HEK293 (cell line): Measurements from ENCODE around the gene FXYD5.

Source experiments
- CTCF ChIA-PET: fragments of 350-600 bp; formaldehyde crosslinking; extraction: SDS; loops from one replicate; lab custom pipeline; 2021; ENCODE audit warnings: antibody characterized with exemption; lab: Yijun Ruan, JAX
- POLR2A ChIA-PET: fragments of 300-600 bp; formaldehyde crosslinking; extraction: SDS; loops from one replicate; lab custom pipeline; 2020; ENCODE audit warnings: antibody characterized with exemption, inconsistent platforms; lab: Yijun Ruan, JAX
- H3K27ac ChIP-seq: fragments of 200-500 bp; sonication (Bioruptor generic); 2 replicates; pipeline ENCODE4 v1.5.1; 2014; ENCODE audit warnings: low read depth, low read length, control low read depth, inconsistent platforms; ENCODE audit errors: extremely low read depth
- H3K36me3 ChIP-seq, 2 experiments: fragments of 200-500 bp in 1 of 2; sonication (Bioruptor generic) in 1 of 2; 1 replicate in 1 of 2; 2 replicates in 1 of 2; pipeline ENCODE4 v1.5.1; 2014 to 2017; ENCODE audit warnings: inconsistent platforms in 2 of 2, low read length in 2 of 2; ENCODE audit not compliant: control insufficient read depth in 2 of 2, insufficient read depth in 1 of 2
- H3K4me1 ChIP-seq: fragments of 200-500 bp; sonication (Bioruptor generic); 2 replicates; pipeline ENCODE4 v1.5.1; 2014; ENCODE audit warnings: mild to moderate bottlenecking, low read length, inconsistent platforms; ENCODE audit not compliant: control insufficient read depth, insufficient read depth
- H3K4me3 ChIP-seq: 2 replicates; pipeline ENCODE4 v1.5.1; 2011; ENCODE audit warnings: low read depth, mild to moderate bottlenecking, control low read depth, low read length, moderate library complexity
- H3K9me3 ChIP-seq: fragments of 200-500 bp; sonication (Bioruptor generic); 2 replicates; pipeline ENCODE4 v1.5.1; 2014; ENCODE audit warnings: low read depth, low read length, inconsistent platforms; ENCODE audit not compliant: control insufficient read depth, insufficient read depth
- CTCF ChIP-seq: fragments of 450-650 bp; formaldehyde crosslinking; IDR thresholded peaks from 2 replicates; pipeline ENCODE4 v1.5.1; 2016; ENCODE audit warnings: missing biosample characterization, missing genetic modification characterization
- GLIS2 ChIP-seq: fragments of 450-650 bp; formaldehyde crosslinking; IDR thresholded peaks from 2 replicates; pipeline ENCODE4 v1.5.1; 2016; ENCODE audit warnings: missing biosample characterization, missing genetic modification characterization
- KLF1 ChIP-seq: fragments of 450-650 bp; formaldehyde crosslinking; IDR thresholded peaks from 2 replicates; pipeline ENCODE4 v1.5.1; 2016; ENCODE audit warnings: missing biosample characterization, missing genetic modification characterization
- KLF9 ChIP-seq: fragments of 450-650 bp; formaldehyde crosslinking; IDR thresholded peaks from 2 replicates; pipeline ENCODE4 v1.5.1; 2016; ENCODE audit warnings: missing biosample characterization, missing genetic modification characterization, low read depth
- PBX3 ChIP-seq: sonication (generic); formaldehyde crosslinking; IDR thresholded peaks from 2 replicates; pipeline ENCODE4 v1.8.1; 2022; ENCODE audit warnings: mild to moderate bottlenecking, moderate library complexity, missing genetic modification reagents
- ZBTB20 ChIP-seq: fragments of 450-650 bp; formaldehyde crosslinking; IDR thresholded peaks from 2 replicates; pipeline ENCODE4 v1.5.1; 2016; ENCODE audit warnings: missing biosample characterization, missing genetic modification characterization
- ZBTB21 ChIP-seq: fragments of 450-650 bp; formaldehyde crosslinking; IDR thresholded peaks from 2 replicates; pipeline ENCODE4 v1.5.1; 2017; ENCODE audit warnings: missing biosample characterization, missing genetic modification characterization
- ZBTB48 ChIP-seq: fragments of 450-650 bp; formaldehyde crosslinking; IDR thresholded peaks from 2 replicates; pipeline ENCODE4 v1.5.1; 2016; ENCODE audit warnings: missing biosample characterization, missing genetic modification characterization
- ZNF10 ChIP-seq: fragments of 450-650 bp; formaldehyde crosslinking; IDR thresholded peaks from 2 replicates; pipeline ENCODE4 v1.5.1; 2017; ENCODE audit warnings: missing biosample characterization, missing genetic modification characterization
- ZNF133 ChIP-seq: fragments of 450-650 bp; formaldehyde crosslinking; IDR thresholded peaks from 2 replicates; pipeline ENCODE4 v1.5.1; 2016; ENCODE audit warnings: missing biosample characterization, missing genetic modification characterization
- ZNF155 ChIP-seq: fragments of 450-650 bp; formaldehyde crosslinking; IDR thresholded peaks from 2 replicates; pipeline ENCODE4 v1.5.1; 2016; ENCODE audit warnings: missing biosample characterization, missing genetic modification characterization
- ZNF223 ChIP-seq: fragments of 450-650 bp; formaldehyde crosslinking; IDR thresholded peaks from 2 replicates; pipeline ENCODE4 v1.5.1; 2016; ENCODE audit warnings: missing biosample characterization, missing genetic modification characterization
- ZNF341 ChIP-seq: fragments of 450-650 bp; formaldehyde crosslinking; IDR thresholded peaks from 2 replicates; pipeline ENCODE4; 2016; ENCODE audit warnings: low read depth, missing biosample characterization, missing genetic modification characterization
- ZNF394 ChIP-seq: fragments of 450-650 bp; formaldehyde crosslinking; IDR thresholded peaks from 2 replicates; pipeline ENCODE4 v1.5.1; 2016; ENCODE audit warnings: missing biosample characterization, missing genetic modification characterization, mild to moderate bottlenecking, moderate library complexity, borderline replicate concordance
- ZNF621 ChIP-seq: fragments of 450-650 bp; formaldehyde crosslinking; IDR thresholded peaks from 2 replicates; pipeline ENCODE4 v1.5.1; 2017; ENCODE audit warnings: missing biosample characterization, missing genetic modification characterization
- ZNF707 ChIP-seq: fragments of 450-650 bp; formaldehyde crosslinking; IDR thresholded peaks from 2 replicates; pipeline ENCODE4 v1.5.1; 2016; ENCODE audit warnings: missing biosample characterization, missing genetic modification characterization
- ZNF777 ChIP-seq: fragments of 450-650 bp; formaldehyde crosslinking; IDR thresholded peaks from 2 replicates; pipeline ENCODE4 v1.5.1; 2017; ENCODE audit warnings: missing biosample characterization, missing genetic modification characterization, borderline replicate concordance
- ZNF792 ChIP-seq: fragments of 450-650 bp; formaldehyde crosslinking; IDR thresholded peaks from 2 replicates; pipeline ENCODE4 v1.5.1; 2016; ENCODE audit warnings: missing biosample characterization, missing genetic modification characterization
- ZSCAN4 ChIP-seq: fragments of 450-650 bp; formaldehyde crosslinking; IDR thresholded peaks from 2 replicates; pipeline ENCODE4 v1.5.1; 2017; ENCODE audit warnings: missing biosample characterization, missing genetic modification characterization
- TF ChIP-seq, protein P1 (sequence below): fragments of 450-650 bp; formaldehyde crosslinking; IDR thresholded peaks from 2 replicates; pipeline ENCODE4 v1.5.1; 2016; ENCODE audit warnings: missing biosample characterization, missing genetic modification characterization
- TF ChIP-seq, protein P2 (sequence below): fragments of 450-650 bp; formaldehyde crosslinking; IDR thresholded peaks from 2 replicates; pipeline ENCODE4 v1.5.1; 2016; ENCODE audit warnings: missing biosample characterization, missing genetic modification characterization

The FXYD5 gene

GRCh38 chr19:35142606-35143230 is 11.8 kb upstream of the FXYD5 start (continued):
- peak; percentile 41; the same call in 1 of the 2 replicates for TF ChIP-seq KLF9
- no peak for TF ChIP-seq ZNF777 (tag by site-specific recombination)
- no peak for TF ChIP-seq ZNF223 (tag by site-specific recombination)
- peak; percentile 89 for TF ChIP-seq KLF1
- TF ChIP-seq ZNF707 (tag by site-specific recombination) = no peak
- peak; percentile 100 for TF ChIP-seq ZNF341 (tag by site-specific recombination)
- no peak for TF ChIP-seq ZNF792 (tag by site-specific recombination)
- TF ChIP-seq ZBTB20 = peak; percentile 21; the same call in 1 of the 2 replicates
- TF ChIP-seq, protein P1, sequence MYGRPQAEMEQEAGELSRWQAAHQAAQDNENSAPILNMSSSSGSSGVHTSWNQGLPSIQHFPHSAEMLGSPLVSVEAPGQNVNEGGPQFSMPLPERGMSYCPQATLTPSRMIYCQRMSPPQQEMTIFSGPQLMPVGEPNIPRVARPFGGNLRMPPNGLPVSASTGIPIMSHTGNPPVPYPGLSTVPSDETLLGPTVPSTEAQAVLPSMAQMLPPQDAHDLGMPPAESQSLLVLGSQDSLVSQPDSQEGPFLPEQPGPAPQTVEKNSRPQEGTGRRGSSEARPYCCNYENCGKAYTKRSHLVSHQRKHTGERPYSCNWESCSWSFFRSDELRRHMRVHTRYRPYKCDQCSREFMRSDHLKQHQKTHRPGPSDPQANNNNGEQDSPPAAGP = peak; percentile 75; the same call in 1 of the 2 replicates
- TF ChIP-seq ZBTB48 (tag by site-specific recombination) = peak; percentile 71

DNA sequence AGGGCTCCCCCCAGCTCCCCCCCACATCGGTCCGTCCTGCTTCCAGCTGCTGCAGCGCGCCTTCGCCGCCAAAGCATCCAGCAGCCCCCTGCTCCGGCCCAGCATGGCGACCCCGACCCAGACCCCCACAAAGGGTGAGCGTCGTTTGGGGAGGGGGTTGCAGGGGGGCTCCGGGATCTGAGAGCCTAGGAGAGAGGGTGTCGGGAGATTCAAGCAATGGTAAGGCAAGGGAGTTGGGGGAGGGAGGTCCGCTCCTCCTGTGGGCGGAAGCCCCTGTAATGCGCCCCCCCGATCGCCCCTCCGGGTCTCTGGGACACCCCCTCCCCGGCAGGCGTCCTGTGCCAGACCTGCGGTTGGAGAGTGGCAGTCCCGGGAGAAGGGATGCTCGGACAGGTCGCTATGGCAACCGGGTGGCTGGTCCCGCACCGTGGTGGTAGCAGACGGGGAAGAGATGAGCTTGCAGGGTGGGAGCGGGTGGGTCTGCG is 11.3 kb upstream of the FXYD5 start, which contains the start of gene FXYD7:
Gene FXYD7, plus strand, starts transcription at position 25 of the 485 bp plus-strand sequence. Its CDS starts 79 bp downstream, at position 104.
- H3K27ac ChIP-seq = no peak within 1 kb of the TSS; the same call in 1 of the 2 replicates
- no peaks in the 10 kb centered on the region for H3K9me3 ChIP-seq
- TF ChIP-seq PBX3 = no peak
- no peak for TF ChIP-seq KLF1
- no peak for TF ChIP-seq ZNF133 (tag by site-specific recombination)
- no peak for TF ChIP-seq ZNF155 (tag by site-specific recombination)
- TF ChIP-seq, protein P2, sequence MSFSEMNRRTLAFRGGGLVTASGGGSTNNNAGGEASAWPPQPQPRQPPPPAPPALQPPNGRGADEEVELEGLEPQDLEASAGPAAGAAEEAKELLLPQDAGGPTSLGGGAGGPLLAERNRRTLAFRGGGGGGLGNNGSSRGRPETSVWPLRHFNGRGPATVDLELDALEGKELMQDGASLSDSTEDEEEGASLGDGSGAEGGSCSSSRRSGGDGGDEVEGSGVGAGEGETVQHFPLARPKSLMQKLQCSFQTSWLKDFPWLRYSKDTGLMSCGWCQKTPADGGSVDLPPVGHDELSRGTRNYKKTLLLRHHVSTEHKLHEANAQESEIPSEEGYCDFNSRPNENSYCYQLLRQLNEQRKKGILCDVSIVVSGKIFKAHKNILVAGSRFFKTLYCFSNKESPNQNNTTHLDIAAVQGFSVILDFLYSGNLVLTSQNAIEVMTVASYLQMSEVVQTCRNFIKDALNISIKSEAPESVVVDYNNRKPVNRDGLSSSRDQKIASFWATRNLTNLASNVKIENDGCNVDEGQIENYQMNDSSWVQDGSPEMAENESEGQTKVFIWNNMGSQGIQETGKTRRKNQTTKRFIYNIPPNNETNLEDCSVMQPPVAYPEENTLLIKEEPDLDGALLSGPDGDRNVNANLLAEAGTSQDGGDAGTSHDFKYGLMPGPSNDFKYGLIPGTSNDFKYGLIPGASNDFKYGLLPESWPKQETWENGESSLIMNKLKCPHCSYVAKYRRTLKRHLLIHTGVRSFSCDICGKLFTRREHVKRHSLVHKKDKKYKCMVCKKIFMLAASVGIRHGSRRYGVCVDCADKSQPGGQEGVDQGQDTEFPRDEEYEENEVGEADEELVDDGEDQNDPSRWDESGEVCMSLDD = peak; percentile 69
- TF ChIP-seq ZNF621 (tag by site-specific recombination) = no peak
- TF ChIP-seq ZNF10 (tag by site-specific recombination) = no peak
- no peak for TF ChIP-seq ZBTB21 (tag by site-specific recombination)
- TF ChIP-seq ZSCAN4 (tag by site-specific recombination) = no peak
- TF ChIP-seq GLIS2 (tag by site-specific recombination) = peak; percentile 93
- TF ChIP-seq ZNF707 (tag by site-specific recombination) = no peak
- TF ChIP-seq CTCF (tag by site-specific recombination) = no peak
- TF ChIP-seq ZNF394 (tag by site-specific recombination) = no peak
- H3K4me1 ChIP-seq = peaks cover 31% of the 10 kb centered on the region
- POLR2A ChIA-PET = interaction anchor here (0.6 to 2.0 kb wide), 7 partner anchors 11 to 466 kb away, joined by 3 to 8 read pairs (median 5); partner anchors contain the start of genes FXYD5, USF2 and ZNF302
- CTCF ChIA-PET = interaction anchor here (0.6 to 4.7 kb wide), 20 partner anchors 8 to 141 kb away, joined by 3 to 82 read pairs (median 6); partner anchors contain the start of genes FXYD3, FXYD5 and LGI4
- no peaks in the 10 kb centered on the region; a peak in 1 of 3 replicates for H3K36me3 ChIP-seq
- H3K4me3 ChIP-seq = no peak within 1 kb of the TSS
